Naive thymus-derived CD4-positive, alpha-beta T cell (primary cell): Measurements from ENCODE around the gene NRG4. TPM values are rescaled to one million over a fixed set of nuclear protein-coding genes. Genes with fewer than 3 reads are reported as not detected.

Experiments used
- ATAC-seq: fragments of 150-1000 bp; cut with Tn5 transposase; 2 replicates; pipeline ENCODE4 v1.10.0; 2021; ENCODE audit warnings: mild to moderate bottlenecking, moderate library complexity
- CTCF ChIA-PET: fragments of 350-600 bp; sonication (Branson Sonifier 250); formaldehyde crosslinking; loops from one replicate; lab custom pipeline; 2021; ENCODE audit warnings: antibody characterized with exemption; lab: Charles Lee
- POLR2A ChIA-PET: fragments of 350-600 bp; sonication (Branson Sonifier 250); formaldehyde crosslinking; loops from one replicate; lab custom pipeline; 2021; ENCODE audit warnings: antibody characterized with exemption, inconsistent platforms; lab: Charles Lee
- DNase-seq, 9 donors: peaks; one replicate each; pipeline versions ENCODE4 v3.0.0 to v3.0.0-alpha.2; 2020 to 2022; ENCODE audit warnings: mixed read lengths in 1 of 9
- H3K27ac ChIP-seq: one replicate; pipeline ENCODE4 v1.7.0; 2013; ENCODE audit warnings: mild to moderate bottlenecking, low read depth, low read length, moderate library complexity
- H3K27me3 ChIP-seq, 2 donors: one replicate each; pipeline ENCODE4 v1.7.0; 2013; ENCODE audit warnings: low read length in 2 of 2, mild to moderate bottlenecking in 2 of 2, moderate library complexity in 2 of 2; ENCODE audit not compliant: control insufficient read depth in 2 of 2, insufficient read depth in 2 of 2
- H3K36me3 ChIP-seq, 3 experiments: 1 replicate in 2 of 3; 2 replicates in 1 of 3; pipeline ENCODE4 v1.7.0; 2013; ENCODE audit warnings: low read length in 3 of 3, mild to moderate bottlenecking in 3 of 3, moderate library complexity in 1 of 3; ENCODE audit not compliant: insufficient read depth in 3 of 3, control insufficient read depth in 2 of 3
- H3K4me1 ChIP-seq, 2 donors: one replicate each; pipeline ENCODE4 v1.7.0; 2013; ENCODE audit warnings: low read length in 2 of 2, mild to moderate bottlenecking in 2 of 2, moderate library complexity in 1 of 2; ENCODE audit not compliant: control insufficient read depth in 2 of 2, insufficient read depth in 2 of 2
- H3K4me3 ChIP-seq: 2 replicates; pipeline ENCODE4 v1.7.0; 2013; ENCODE audit warnings: mild to moderate bottlenecking, low read length
- H3K9me3 ChIP-seq, 3 experiments: 1 replicate in 2 of 3; 2 replicates in 1 of 3; pipeline ENCODE4 v1.7.0; 2013; ENCODE audit warnings: low read length in 3 of 3; ENCODE audit not compliant: control insufficient read depth in 2 of 3
- H3K27ac Mint-ChIP-seq, 9 donors: one replicate each; pipeline ENCODE4 v1.8.0; 2020 to 2022; ENCODE audit warnings: mixed read lengths in 9 of 9, mild to moderate bottlenecking in 8 of 9, moderate library complexity in 5 of 9, inconsistent platforms in 2 of 9
- H3K27me3 Mint-ChIP-seq, 5 donors: one replicate each; pipeline ENCODE4 v1.8.0; 2021 to 2022; ENCODE audit warnings: mixed read lengths in 5 of 5, mild to moderate bottlenecking in 1 of 5
- H3K36me3 Mint-ChIP-seq, 5 donors: one replicate each; pipeline ENCODE4 v1.8.0; 2020 to 2022; ENCODE audit warnings: mixed read lengths in 5 of 5, mild to moderate bottlenecking in 3 of 5, inconsistent platforms in 1 of 5
- H3K4me1 Mint-ChIP-seq, 7 donors: one replicate each; pipeline ENCODE4 v1.8.0; 2020 to 2022; ENCODE audit warnings: mixed read lengths in 7 of 7, mild to moderate bottlenecking in 3 of 7, inconsistent platforms in 1 of 7
- H3K4me3 Mint-ChIP-seq, 10 donors: one replicate each; pipeline ENCODE4 v1.8.0; 2020 to 2022; ENCODE audit warnings: mild to moderate bottlenecking in 10 of 10, mixed read lengths in 10 of 10, moderate library complexity in 6 of 10, inconsistent platforms in 2 of 10
- H3K9me3 Mint-ChIP-seq, 11 donors: one replicate each; pipeline ENCODE4 v1.8.0; 2020 to 2022; ENCODE audit warnings: mixed read lengths in 11 of 11, mild to moderate bottlenecking in 4 of 11, inconsistent platforms in 1 of 11, moderate library complexity in 1 of 11
- intact Hi-C, 2 donors: fragments of 100-400 bp; cut with micrococcal nuclease; formaldehyde crosslinking; loops; one replicate each; pipeline ENCODE4 v1.15.1; 2023
- polyA plus RNA-seq, 2 donors: library from polyadenylated mRNA; unstranded; fragments of 300-500 nt; fragmentation: Illumina TruSeq; gene quantifications; one replicate each; pipeline ENCODE4 v1.2.3, GENCODE V29; 2021
- total RNA-seq, 6 experiments: library from RNA in 5 of 6; stranded (reverse) in 5 of 6; gene quantifications; 1 replicate in 5 of 6; 2 replicates in 1 of 6; pipeline ENCODE4 v1.2.3 and lab custom pipeline; 2021 to 2026

The NRG4 gene
- total and polyA plus RNA-seq, 7 experiments from 2014 or later, result not detected

- Mint-ChIP-seq H3K4me1 (peaks cover 23 to 51% (median 40%) of the 10 kb centered on the region in 7 donors), H3K27me3 (no peaks in the 10 kb centered on the region), H3K27ac (no peak overlapping the region), H3K9me3 (no peaks in the 10 kb centered on the region), H3K36me3 (peaks cover 12 to 46% (median 15%) of the 10 kb centered on the region in 5 donors), H3K4me3 (no peak overlapping the region)
- H3K27me3 ChIP-seq, result no peaks in the 10 kb centered on the region
- DNase-seq, result no peak
- ATAC-seq, result no peak
- no peaks in the 10 kb centered on the region for H3K9me3 ChIP-seq
- H3K27ac ChIP-seq, result no peak overlapping the region
- intact Hi-C loops, result loop anchor here in 1 of 2 donors (5.0 to 10.0 kb wide), 2 partner anchors 112 to 190 kb away; no protein-coding TSS in a partner anchor
- CTCF ChIA-PET, result interaction anchor here (0.6 kb wide), 1 partner anchor 1630 kb away, joined by 3 read pairs; no protein-coding TSS in a partner anchor
- H3K4me1 ChIP-seq, result no peaks in the 10 kb centered on the region
- no peak overlapping the region for H3K4me3 ChIP-seq
- POLR2A ChIA-PET, result no interaction called here
- peaks cover 0 to 29% (median 0%) of the 10 kb centered on the region in 3 experiments for H3K36me3 ChIP-seq
Observed at GRCh38 chr15:75924576-75924975, 87.6 kb downstream of the NRG4 start.

- ATAC-seq (peak; percentile 40), DNase-seq (no peak)
- Histone ChIP-seq H3K9me3 (no peaks in the 10 kb centered on the region), H3K36me3 (peaks cover 0 to 32% (median 0%) of the 10 kb centered on the region in 3 experiments), H3K27ac (no peak overlapping the region), H3K4me1 (no peaks in the 10 kb centered on the region), H3K4me3 (no peak overlapping the region), H3K27me3 (no peaks in the 10 kb centered on the region)
- ChIA-PET POLR2A (interaction anchor here (0.5 kb wide), 1 partner anchor 1331 kb away, joined by 3 read pairs; no protein-coding TSS in a partner anchor), CTCF (interaction anchor here (0.6 to 1.1 kb wide), 2 partner anchors 11 to 1629 kb away, joined by 3 read pairs; no protein-coding TSS in a partner anchor)
- Mint-ChIP-seq H3K9me3 (no peaks in the 10 kb centered on the region), H3K4me1 (peaks cover 23 to 48% (median 37%) of the 10 kb centered on the region in 7 donors), H3K27ac (peak overlapping the region in 3 of 9 donors; percentile 0 to 22 (median 10)), H3K36me3 (peaks cover 12 to 51% (median 15%) of the 10 kb centered on the region in 5 donors), H3K4me3 (no peak overlapping the region), H3K27me3 (no peaks in the 10 kb centered on the region)
- intact Hi-C loops, result loop anchor here in 1 of 2 donors (5.0 to 10.0 kb wide), 2 partner anchors 111 to 189 kb away; no protein-coding TSS in a partner anchor
Observed at GRCh38 chr15:75923756-75924155, 88.5 kb downstream of the NRG4 start.

- Histone ChIP-seq H3K9me3 (no peaks in the 10 kb centered on the region), H3K4me3 (no peak overlapping the region), H3K4me1 (no peaks in the 10 kb centered on the region), H3K27ac (no peak overlapping the region), H3K27me3 (no peaks in the 10 kb centered on the region), H3K36me3 (peaks cover 0 to 38% (median 7%) of the 10 kb centered on the region in 3 experiments)
- no peaks in the 10 kb centered on the region for H3K9me3 Mint-ChIP-seq
- DNase-seq, result peak in 6 of 9 donors; percentile 7 to 49 (median 24)
- H3K27ac Mint-ChIP-seq, result peak overlapping the region in 4 of 9 donors; percentile 7 to 23 (median 12)
- H3K27me3 Mint-ChIP-seq, result no peaks in the 10 kb centered on the region
- intact Hi-C loops, result loop anchor here (2.0 to 10.0 kb wide), 4 partner anchors 110 to 193 kb away; no protein-coding TSS in a partner anchor
- peak; percentile 36 for ATAC-seq
- peaks cover 9 to 58% (median 22%) of the 10 kb centered on the region in 5 donors for H3K36me3 Mint-ChIP-seq
- H3K4me3 Mint-ChIP-seq, result no peak overlapping the region
- POLR2A ChIA-PET, result no interaction called here
- peaks cover 21 to 38% (median 27%) of the 10 kb centered on the region in 7 donors for H3K4me1 Mint-ChIP-seq
- CTCF ChIA-PET, result interaction anchor here (0.5 to 1.3 kb wide), 11 partner anchors 17 to 193 kb away, joined by 3 to 8 read pairs (median 5); no protein-coding TSS in a partner anchor
Observed at GRCh38 chr15:75921732-75922703, 90.2 kb downstream of the NRG4 start.

- DNase-seq, result no peak
- H3K4me3 Mint-ChIP-seq, result no peak overlapping the region
- no peak overlapping the region for H3K27ac ChIP-seq
- H3K36me3 ChIP-seq, result peaks cover 0 to 29% (median 7%) of the 10 kb centered on the region in 3 experiments
- H3K4me3 ChIP-seq, result no peak overlapping the region
- H3K4me1 Mint-ChIP-seq, result peaks cover 12 to 26% (median 21%) of the 10 kb centered on the region in 7 donors
- H3K9me3 Mint-ChIP-seq, result no peaks in the 10 kb centered on the region
- H3K9me3 ChIP-seq, result no peaks in the 10 kb centered on the region
- H3K36me3 Mint-ChIP-seq, result peaks cover 0 to 45% (median 19%) of the 10 kb centered on the region in 5 donors
- intact Hi-C loops, result loop anchor here (2.0 to 10.0 kb wide), 4 partner anchors 108 to 191 kb away; no protein-coding TSS in a partner anchor
- H3K27me3 Mint-ChIP-seq, result no peaks in the 10 kb centered on the region
- ChIA-PET POLR2A (interaction anchor here (1.3 kb wide), 1 partner anchor 16 kb away, joined by 3 read pairs; no protein-coding TSS in a partner anchor), CTCF (interaction anchor here (0.6 kb wide), 1 partner anchor 1773 kb away, joined by 3 read pairs; no protein-coding TSS in a partner anchor)
- H3K4me1 ChIP-seq, result no peaks in the 10 kb centered on the region
- ATAC-seq, result no peak
- H3K27me3 ChIP-seq, result no peaks in the 10 kb centered on the region
- no peak overlapping the region for H3K27ac Mint-ChIP-seq
Observed at GRCh38 chr15:75920079-75920478, 92.1 kb downstream of the NRG4 start.

GRCh38 chr15:75918135-75918534 is 94.1 kb downstream of the NRG4 start:
- no peaks in the 10 kb centered on the region for H3K4me1 ChIP-seq
- H3K4me3 ChIP-seq, result no peak overlapping the region
- H3K27me3 ChIP-seq, result no peaks in the 10 kb centered on the region
- H3K27me3 Mint-ChIP-seq, result no peaks in the 10 kb centered on the region
- H3K9me3 ChIP-seq, result no peaks in the 10 kb centered on the region
- no peaks in the 10 kb centered on the region for H3K9me3 Mint-ChIP-seq
- no peak overlapping the region for H3K27ac ChIP-seq
- no peak overlapping the region for H3K4me3 Mint-ChIP-seq
- H3K36me3 Mint-ChIP-seq, result peaks cover 7 to 49% (median 23%) of the 10 kb centered on the region in 5 donors
- peaks cover 3 to 20% (median 9%) of the 10 kb centered on the region in 7 donors for H3K4me1 Mint-ChIP-seq
- no peak for ATAC-seq
- ChIA-PET POLR2A (no interaction called here), CTCF (interaction anchor here (0.6 to 0.9 kb wide), 2 partner anchors 180 to 1451 kb away, joined by 3 to 9 read pairs; no protein-coding TSS in a partner anchor)
- DNase-seq, result no peak
- H3K27ac Mint-ChIP-seq, result peak overlapping the region in 1 of 9 donors; percentile 71
- H3K36me3 ChIP-seq, result peaks cover 0 to 41% (median 7%) of the 10 kb centered on the region in 3 experiments
- intact Hi-C loops, result no loop called here

GRCh38 chr15:75916978-75917377 is 95.2 kb downstream of the NRG4 start:
- H3K4me1 ChIP-seq, result no peaks in the 10 kb centered on the region

More at GRCh38 chr15:75916978-75917377, 95.2 kb downstream of the NRG4 start:
- Mint-ChIP-seq H3K36me3 (peaks cover 18 to 52% (median 31%) of the 10 kb centered on the region in 5 donors), H3K4me3 (no peak overlapping the region), H3K27ac (no peak overlapping the region), H3K4me1 (peaks cover 3 to 21% (median 11%) of the 10 kb centered on the region in 7 donors), H3K9me3 (peaks cover 0 to 3% (median 0%) of the 10 kb centered on the region in 11 donors), H3K27me3 (no peaks in the 10 kb centered on the region)
- H3K27ac ChIP-seq, result no peak overlapping the region
- ATAC-seq (no peak), DNase-seq (no peak)
- no peak overlapping the region for H3K4me3 ChIP-seq
- H3K9me3 ChIP-seq, result no peaks in the 10 kb centered on the region
- H3K36me3 ChIP-seq, result peaks cover 0 to 36% (median 7%) of the 10 kb centered on the region in 3 experiments
- CTCF ChIA-PET, result no interaction called here
- H3K27me3 ChIP-seq, result no peaks in the 10 kb centered on the region
- POLR2A ChIA-PET, result interaction anchor here (0.8 kb wide), 1 partner anchor 63 kb away, joined by 4 read pairs; no protein-coding TSS in a partner anchor
- intact Hi-C loops, result no loop called here
